ENCODE data around the gene BEAN1. TPM values are rescaled to one million over a fixed set of nuclear protein-coding genes. Genes with fewer than 3 reads are reported as not detected.
"Not testable (repeated sequence)": the region's sequence is repeated elsewhere in the genome, so short reads cannot be mapped to it uniquely, and the experiment has no call there.

BEAN1 gene
- total RNA-seq, 1 donor from 2014 or later: 0.87 TPM

GRCh38 chr16:66510711-66511601 lies 83.9 kb downstream of the BEAN1 start:
- ATAC-seq: peak; percentile 35
- DNase-seq: no peak
- H3K36me3 ChIP-seq: no peaks in the 10 kb centered on the region

GRCh38 chr16:66511602-66512271 lies 84.6 kb downstream of the BEAN1 start:
- ATAC-seq (no peak), DNase-seq (no peak)
- H3K36me3 ChIP-seq: no peaks in the 10 kb centered on the region
- peak overlapping the region; percentile 84 for H3K27ac ChIP-seq
- H3K4me1 ChIP-seq: peaks cover 59% of the 10 kb centered on the region
- H3K27me3 ChIP-seq: no peaks in the 10 kb centered on the region
- no peak overlapping the region for H3K4me3 ChIP-seq
- TF ChIP-seq, protein P1, sequence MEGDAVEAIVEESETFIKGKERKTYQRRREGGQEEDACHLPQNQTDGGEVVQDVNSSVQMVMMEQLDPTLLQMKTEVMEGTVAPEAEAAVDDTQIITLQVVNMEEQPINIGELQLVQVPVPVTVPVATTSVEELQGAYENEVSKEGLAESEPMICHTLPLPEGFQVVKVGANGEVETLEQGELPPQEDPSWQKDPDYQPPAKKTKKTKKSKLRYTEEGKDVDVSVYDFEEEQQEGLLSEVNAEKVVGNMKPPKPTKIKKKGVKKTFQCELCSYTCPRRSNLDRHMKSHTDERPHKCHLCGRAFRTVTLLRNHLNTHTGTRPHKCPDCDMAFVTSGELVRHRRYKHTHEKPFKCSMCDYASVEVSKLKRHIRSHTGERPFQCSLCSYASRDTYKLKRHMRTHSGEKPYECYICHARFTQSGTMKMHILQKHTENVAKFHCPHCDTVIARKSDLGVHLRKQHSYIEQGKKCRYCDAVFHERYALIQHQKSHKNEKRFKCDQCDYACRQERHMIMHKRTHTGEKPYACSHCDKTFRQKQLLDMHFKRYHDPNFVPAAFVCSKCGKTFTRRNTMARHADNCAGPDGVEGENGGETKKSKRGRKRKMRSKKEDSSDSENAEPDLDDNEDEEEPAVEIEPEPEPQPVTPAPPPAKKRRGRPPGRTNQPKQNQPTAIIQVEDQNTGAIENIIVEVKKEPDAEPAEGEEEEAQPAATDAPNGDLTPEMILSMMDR (IDR thresholded peaks at IDR 0.05): no peak
- intact Hi-C loops (cut with DNase I): no loop called here
- no peaks in the 10 kb centered on the region for H3K9me3 ChIP-seq

More at GRCh38 chr16:66510711-66511601, 83.9 kb downstream of the BEAN1 start:
- H3K27ac ChIP-seq: peak overlapping the region; percentile 84
- H3K9me3 ChIP-seq: no peaks in the 10 kb centered on the region
- H3K27me3 ChIP-seq: no peaks in the 10 kb centered on the region
- intact Hi-C loops (cut with DNase I): no loop called here
- no peak overlapping the region for H3K4me3 ChIP-seq
- peaks cover 52% of the 10 kb centered on the region for H3K4me1 ChIP-seq
- TF ChIP-seq, protein P1 (IDR thresholded peaks at IDR 0.05): no peak

DNA sequence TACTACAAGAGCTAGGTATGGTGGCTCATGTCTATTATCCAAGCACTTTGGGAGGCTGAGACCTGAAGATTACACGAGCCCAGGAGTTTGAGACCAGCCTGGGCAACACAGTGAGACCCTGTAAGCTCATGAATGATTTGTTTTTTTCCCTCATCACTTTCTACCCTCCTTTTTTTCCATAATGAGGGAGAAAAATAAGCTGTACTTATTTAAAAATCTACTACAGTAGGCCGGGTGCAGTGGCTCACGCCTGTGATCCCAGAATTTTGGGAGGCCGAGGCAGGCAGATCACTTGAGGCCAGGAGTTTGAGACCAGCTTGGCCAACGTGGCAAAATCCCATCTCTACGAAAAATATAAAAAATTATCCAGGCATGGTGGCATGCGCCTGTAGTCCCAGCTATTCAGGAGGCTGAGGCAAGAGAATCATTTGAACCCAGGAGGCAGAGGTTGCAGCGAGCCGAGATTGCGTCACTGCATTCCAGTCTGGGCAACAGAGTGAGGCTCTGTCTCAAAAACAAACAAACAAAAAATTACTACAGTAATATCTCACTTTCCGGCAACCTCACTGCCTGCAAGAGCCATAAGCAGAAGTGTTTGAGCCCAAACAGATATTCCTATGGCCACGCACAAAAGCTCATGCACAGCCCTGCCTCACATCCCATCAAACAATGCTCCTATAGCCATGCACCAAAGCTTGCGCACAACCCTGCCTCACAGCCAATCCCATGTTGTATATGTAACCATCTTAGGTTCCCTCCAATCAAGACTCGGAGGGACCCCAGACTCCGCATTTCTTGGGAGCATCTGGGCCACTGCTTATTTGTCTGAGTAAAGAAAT lies 85.4 kb downstream of the BEAN1 start:
- ATAC-seq: no peak
- DNase-seq: no peak
- Histone ChIP-seq H3K4me1 (peaks cover 64% of the 10 kb centered on the region), H3K9me3 (no peaks in the 10 kb centered on the region), H3K4me3 (no peak overlapping the region), H3K36me3 (no peaks in the 10 kb centered on the region), H3K27me3 (no peaks in the 10 kb centered on the region), H3K27ac (peak overlapping the region; percentile 84)
- intact Hi-C loops (cut with DNase I): no loop called here
- TF ChIP-seq, protein P1 (IDR thresholded peaks at IDR 0.05): no peak

- H3K9me3 ChIP-seq: no peaks in the 10 kb centered on the region
- no peak for ATAC-seq
- no peaks in the 10 kb centered on the region for H3K36me3 ChIP-seq
- no peak overlapping the region for H3K4me3 ChIP-seq
- no peaks in the 10 kb centered on the region for H3K27me3 ChIP-seq
- peaks cover 64% of the 10 kb centered on the region for H3K4me1 ChIP-seq
- intact Hi-C loops (cut with DNase I): no loop called here
- TF ChIP-seq, protein P1 (IDR thresholded peaks at IDR 0.05): no peak
- DNase-seq: no peak
- H3K27ac ChIP-seq: peak overlapping the region; percentile 84
Observed at GRCh38 chr16:66513111-66513723, 86.1 kb downstream of the BEAN1 start.

GRCh38 chr16:66514391-66514790 lies 87.3 kb downstream of the BEAN1 start:
- H3K4me3 ChIP-seq; H3K27ac ChIP-seq; H3K9me3 ChIP-seq; H3K27me3 ChIP-seq; ATAC-seq; intact Hi-C loops (cut with DNase I); H3K36me3 ChIP-seq: not testable (repeated sequence)
- peak; percentile 50 for DNase-seq
- H3K4me1 ChIP-seq: peaks cover 74% of the 10 kb centered on the region

DNA sequence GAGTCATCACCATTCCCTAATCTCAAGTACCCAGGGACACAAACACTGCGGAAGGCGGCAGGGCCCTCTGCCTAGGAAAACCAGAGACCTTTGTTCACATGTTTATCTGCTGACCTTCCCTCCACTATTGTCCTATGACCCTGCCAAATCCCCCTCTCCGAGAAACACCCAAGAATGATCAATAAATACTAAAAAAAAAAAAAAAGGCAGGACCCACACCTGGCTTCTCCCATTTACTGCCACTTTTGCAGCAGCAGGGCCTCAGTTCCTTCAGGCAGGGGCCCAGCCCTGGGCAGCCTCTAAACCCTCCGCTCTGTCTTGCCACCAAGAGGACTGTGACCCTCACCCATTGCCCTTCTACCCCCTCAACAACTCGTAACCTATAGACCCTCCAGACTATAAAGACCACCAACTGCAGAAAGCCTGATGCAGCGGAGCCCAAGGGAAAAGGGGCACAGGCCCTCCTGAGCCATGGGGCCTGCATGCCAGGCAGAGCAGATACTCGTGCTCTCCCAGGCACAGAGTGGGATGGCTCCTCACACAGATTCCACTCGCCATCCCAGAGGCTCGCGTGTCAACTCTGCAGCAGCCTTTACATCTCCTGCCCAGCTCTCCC lies 88.0 kb downstream of the BEAN1 start:
- H3K36me3 ChIP-seq; intact Hi-C loops (cut with DNase I); H3K9me3 ChIP-seq; H3K27me3 ChIP-seq; H3K4me3 ChIP-seq; ATAC-seq: not testable (repeated sequence)
- DNase-seq: peak; percentile 37
- peaks cover 81% of the 10 kb centered on the region for H3K4me1 ChIP-seq
- H3K27ac ChIP-seq: peak overlapping the region; percentile 97
